Osteoblast (primary cell): Measurements from ENCODE around the gene HASPIN. TPM values are rescaled to one million over a fixed set of nuclear protein-coding genes. Genes with fewer than 3 reads are reported as not detected.

Experiments used
- DNase-seq: peaks from one replicate; pipeline ENCODE4 v3.0.0; 2011; ENCODE audit warnings: low spot score, mixed read lengths; ENCODE audit not compliant: insufficient read length; ENCODE audit errors: missing footprints
- H2AFZ ChIP-seq: 2 replicates; pipeline ENCODE4 v1.6.0; 2011; ENCODE audit warnings: mild to moderate bottlenecking, low read length
- H3K27ac ChIP-seq: 2 replicates; pipeline ENCODE4 v1.5.1; 2011; ENCODE audit warnings: mild to moderate bottlenecking, low read depth, low read length, moderate library complexity
- H3K27me3 ChIP-seq: 2 replicates; pipeline ENCODE4 v1.6.0; 2012; ENCODE audit warnings: mild to moderate bottlenecking, control low read depth, inconsistent platforms, low read length, moderate library complexity; ENCODE audit not compliant: insufficient read depth
- H3K36me3 ChIP-seq: 2 replicates; pipeline ENCODE4 v1.5.1; 2011; ENCODE audit warnings: mild to moderate bottlenecking, low read length, control low read depth, moderate library complexity; ENCODE audit not compliant: insufficient read depth
- H3K4me1 ChIP-seq: 2 replicates; pipeline ENCODE4 v1.5.1; 2011; ENCODE audit warnings: mild to moderate bottlenecking, low read length, control low read depth, moderate library complexity; ENCODE audit not compliant: insufficient read depth
- H3K4me2 ChIP-seq: 2 replicates; pipeline ENCODE4 v1.6.0; 2011; ENCODE audit warnings: mild to moderate bottlenecking, low read length; ENCODE audit not compliant: insufficient read depth
- H3K4me3 ChIP-seq: fragments of 200-600 bp; sonication (generic); 3 replicates; pipeline ENCODE4 v1.5.1; 2012; ENCODE audit warnings: mild to moderate bottlenecking, low read length, inconsistent platforms; ENCODE audit not compliant: insufficient read depth
- H3K79me2 ChIP-seq: 2 replicates; pipeline ENCODE4 v1.6.0; 2012; ENCODE audit warnings: mild to moderate bottlenecking, low read length, control low read depth, inconsistent platforms; ENCODE audit not compliant: insufficient read depth
- H3K9me3 ChIP-seq: 2 replicates; pipeline ENCODE4 v1.5.1; 2011; ENCODE audit warnings: low read depth, low read length, control low read depth
- H4K20me1 ChIP-seq: 2 replicates; pipeline ENCODE4 v1.6.0; 2012; ENCODE audit warnings: mild to moderate bottlenecking, low read length, control low read depth; ENCODE audit not compliant: insufficient read depth
- CTCF ChIP-seq: IDR thresholded peaks from 2 replicates; pipeline ENCODE4 v1.5.1; 2011; ENCODE audit warnings: mild to moderate bottlenecking, low read depth, low read length, moderate library complexity; ENCODE audit errors: extremely low read depth
- total RNA-seq: library from RNA; depleted of rRNA; stranded (reverse); fragments of >200 nt; gene quantifications from 2 replicates; pipeline ENCODE4 v1.2.3, GENCODE V29; 2012

HASPIN gene
- total RNA-seq, 1 donor: 1.4 TPM

- Histone ChIP-seq H3K27ac (no peak overlapping the region), H4K20me1 (no peaks in the 10 kb centered on the region), H3K27me3 (peaks cover under 1% of the 10 kb centered on the region), H3K4me2 (no peak overlapping the region), H3K36me3 (no peaks in the 10 kb centered on the region), H3K9me3 (no peaks in the 10 kb centered on the region), H3K4me1 (peaks cover 2% of the 10 kb centered on the region), H3K79me2 (no peaks in the 10 kb centered on the region), H3K4me3 (no peak overlapping the region), H2AFZ (no peak overlapping the region)
- TF ChIP-seq CTCF: no peak
- DNase-seq: no peak
Measured at GRCh38 chr17:3678821-3679530, 44.7 kb upstream of the HASPIN start.

- no peak for DNase-seq
- no peaks in the 10 kb centered on the region for H4K20me1 ChIP-seq
- H3K4me3 ChIP-seq: no peak overlapping the region
- peaks cover 2% of the 10 kb centered on the region for H3K4me1 ChIP-seq
- no peak for TF ChIP-seq CTCF
- no peaks in the 10 kb centered on the region for H3K9me3 ChIP-seq
- H3K79me2 ChIP-seq: no peaks in the 10 kb centered on the region
- H3K27ac ChIP-seq: no peak overlapping the region
- H3K36me3 ChIP-seq: no peaks in the 10 kb centered on the region
- peaks cover 4% of the 10 kb centered on the region for H3K27me3 ChIP-seq
- no peak overlapping the region for H2AFZ ChIP-seq
- H3K4me2 ChIP-seq: no peak overlapping the region
Measured at GRCh38 chr17:3679531-3680126, 44.1 kb upstream of the HASPIN start.

GRCh38 chr17:3681057-3681456, 42.6 kb upstream of the HASPIN start:
- no peaks in the 10 kb centered on the region for H3K36me3 ChIP-seq
- H3K27ac ChIP-seq: no peak overlapping the region
- no peaks in the 10 kb centered on the region for H3K79me2 ChIP-seq
- no peak overlapping the region for H3K4me2 ChIP-seq
- no peak overlapping the region for H3K4me3 ChIP-seq
- H3K27me3 ChIP-seq: peaks cover 4% of the 10 kb centered on the region
- peak; percentile 79 for DNase-seq
- no peaks in the 10 kb centered on the region for H4K20me1 ChIP-seq
- no peaks in the 10 kb centered on the region for H3K9me3 ChIP-seq
- peaks cover 2% of the 10 kb centered on the region for H3K4me1 ChIP-seq
- TF ChIP-seq CTCF: no peak
- no peak overlapping the region for H2AFZ ChIP-seq

GRCh38 chr17:3681565-3681964, 42.1 kb upstream of the HASPIN start:
- peaks cover 4% of the 10 kb centered on the region for H3K27me3 ChIP-seq
- no peak overlapping the region for H3K27ac ChIP-seq
- H3K4me2 ChIP-seq: no peak overlapping the region
- no peak overlapping the region for H2AFZ ChIP-seq
- H3K9me3 ChIP-seq: no peaks in the 10 kb centered on the region
- H4K20me1 ChIP-seq: no peaks in the 10 kb centered on the region
- no peak overlapping the region for H3K4me3 ChIP-seq
- peaks cover 2% of the 10 kb centered on the region for H3K4me1 ChIP-seq
- no peaks in the 10 kb centered on the region for H3K79me2 ChIP-seq
- peak; percentile 72 for DNase-seq
- no peaks in the 10 kb centered on the region for H3K36me3 ChIP-seq
- TF ChIP-seq CTCF: no peak
